CD4-positive, alpha-beta T cell treated with Interferon gamma for 1 hour (primary cell): ENCODE data around the gene SMYD4.
"Not testable (repeated sequence)": the region's sequence is repeated elsewhere in the genome, so short reads cannot be mapped to it uniquely, and the experiment has no call there.

Experiments
- DNase-seq: peaks from one replicate; pipeline ENCODE4 v3.0.0-alpha.2; 2020

The SMYD4 gene

DNA sequence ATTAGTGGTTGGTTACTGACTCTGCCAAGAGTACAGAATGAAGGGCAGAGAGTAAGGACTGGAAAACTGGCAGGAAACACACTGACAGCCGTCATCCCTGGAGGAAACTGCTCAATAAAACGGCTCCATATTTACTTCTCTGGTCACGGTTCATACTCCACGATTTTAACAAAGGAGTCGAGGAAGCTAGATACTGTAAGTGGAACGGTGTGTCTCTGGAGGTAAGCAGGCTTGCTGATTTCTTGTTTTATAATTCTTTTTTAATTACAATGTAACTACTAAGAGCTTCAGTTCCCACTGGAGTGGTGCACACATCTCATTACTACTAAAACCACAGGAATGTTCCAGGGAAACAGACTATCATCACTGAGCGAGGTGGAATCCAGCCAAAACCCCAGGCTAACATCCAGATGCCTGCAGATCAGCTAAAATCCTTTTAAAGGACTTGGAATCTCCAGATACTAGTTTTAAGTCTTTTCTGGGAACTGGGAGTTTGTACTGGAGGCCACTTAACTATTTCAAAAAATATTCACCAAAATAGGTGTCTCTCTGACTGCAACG lies 50.1 kb downstream of the SMYD4 start:
- DNase-seq = no peak

DNA sequence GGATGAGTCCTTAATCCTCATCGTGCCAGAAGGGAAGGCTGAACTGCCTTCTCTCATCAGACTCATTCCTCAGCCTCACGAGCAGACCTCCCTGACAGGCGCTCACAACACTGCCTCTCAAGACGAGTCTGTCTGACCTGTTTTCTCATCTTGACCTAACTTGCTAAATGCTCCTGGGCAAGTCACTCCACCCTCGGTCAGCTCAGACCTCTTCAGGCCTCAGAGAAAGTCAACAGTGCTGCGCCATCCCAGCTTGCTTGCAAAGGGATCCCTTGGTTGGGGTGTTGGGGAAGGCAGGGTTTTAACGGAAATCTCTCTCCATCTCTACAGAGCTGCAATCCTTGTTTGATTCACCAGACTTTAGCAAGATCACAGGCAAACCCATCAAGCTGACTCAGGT lies 52.8 kb downstream of the SMYD4 start:
- DNase-seq = no peak

DNA sequence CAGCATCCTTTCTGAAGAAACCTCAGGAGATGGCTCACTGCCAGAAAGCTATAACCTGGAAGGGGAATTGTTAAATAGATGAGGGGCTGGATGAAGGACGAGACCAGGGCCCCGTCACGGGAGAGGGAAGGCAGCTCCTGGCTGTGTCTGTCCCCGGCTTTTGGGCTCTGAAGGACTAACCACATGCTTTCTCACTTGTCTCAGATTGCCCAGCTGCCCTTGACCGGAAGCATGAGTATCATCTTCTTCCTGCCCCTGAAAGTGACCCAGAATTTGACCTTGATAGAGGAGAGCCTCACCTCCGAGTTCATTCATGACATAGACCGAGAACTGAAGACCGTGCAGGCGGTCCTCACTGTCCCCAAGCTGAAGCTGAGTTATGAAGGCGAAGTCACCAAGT lies 53.4 kb downstream of the SMYD4 start:
- DNase-seq = no peak

DNA sequence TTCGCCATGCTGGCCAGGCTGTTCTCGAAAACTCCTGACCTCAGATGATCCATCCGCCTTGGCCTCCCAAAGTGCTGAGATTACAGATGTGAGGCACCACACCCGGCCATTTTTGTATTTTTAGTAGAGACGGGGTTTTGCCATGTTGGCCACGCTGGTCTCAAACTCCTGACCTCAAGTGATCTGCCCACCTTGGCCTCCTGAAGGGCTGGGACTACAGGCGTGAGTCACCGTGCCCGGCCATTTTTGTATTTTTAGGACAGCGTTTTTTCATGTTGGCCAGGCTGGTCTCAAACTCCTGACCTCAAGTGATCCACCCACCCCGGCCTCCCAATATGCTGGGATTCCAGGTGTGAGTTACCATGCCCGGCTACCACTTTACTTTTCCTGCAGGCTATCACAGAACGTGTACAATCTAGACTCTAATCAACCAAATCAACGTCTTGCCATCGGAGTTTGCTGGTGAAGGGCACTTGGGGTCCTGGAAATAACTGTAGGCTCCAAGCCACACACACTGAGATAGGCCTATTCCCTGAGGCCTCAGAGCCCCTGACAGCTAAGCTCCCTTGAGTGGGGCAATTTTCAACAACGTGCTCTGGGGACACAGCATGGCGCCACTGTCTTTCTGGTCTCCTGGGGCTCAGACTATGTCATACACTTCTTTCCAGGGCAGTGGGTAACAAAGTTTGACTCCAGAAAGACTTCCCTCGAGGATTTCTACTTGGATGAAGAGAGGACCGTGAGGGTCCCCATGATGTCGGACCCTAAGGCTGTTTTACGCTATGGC lies 55.1 kb downstream of the SMYD4 start:
- DNase-seq = no peak

DNA sequence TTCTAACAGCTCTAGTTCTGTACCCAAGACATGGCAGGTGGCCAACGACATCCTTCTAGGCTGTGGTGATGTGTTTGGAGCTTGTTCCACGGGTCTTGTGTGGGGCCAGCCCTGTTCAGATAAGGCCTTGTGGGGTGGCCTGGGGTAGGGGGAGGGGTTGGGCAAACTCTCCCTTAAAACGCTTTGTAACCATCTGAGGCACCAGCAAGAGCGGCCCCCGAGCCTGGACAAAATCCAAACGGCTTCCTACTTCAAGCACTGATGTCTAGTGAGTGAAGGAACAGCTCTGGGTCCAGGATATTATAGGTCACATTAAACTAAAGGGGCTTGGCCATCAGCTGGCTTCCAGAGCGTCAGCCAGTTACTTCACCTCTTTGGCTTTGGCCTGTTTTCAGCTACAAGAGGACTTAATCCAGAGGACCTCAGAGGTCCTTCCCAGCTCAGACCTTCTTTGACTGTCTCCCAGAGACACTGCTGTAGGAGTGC lies 56.0 kb downstream of the SMYD4 start:
- DNase-seq = no peak

DNA sequence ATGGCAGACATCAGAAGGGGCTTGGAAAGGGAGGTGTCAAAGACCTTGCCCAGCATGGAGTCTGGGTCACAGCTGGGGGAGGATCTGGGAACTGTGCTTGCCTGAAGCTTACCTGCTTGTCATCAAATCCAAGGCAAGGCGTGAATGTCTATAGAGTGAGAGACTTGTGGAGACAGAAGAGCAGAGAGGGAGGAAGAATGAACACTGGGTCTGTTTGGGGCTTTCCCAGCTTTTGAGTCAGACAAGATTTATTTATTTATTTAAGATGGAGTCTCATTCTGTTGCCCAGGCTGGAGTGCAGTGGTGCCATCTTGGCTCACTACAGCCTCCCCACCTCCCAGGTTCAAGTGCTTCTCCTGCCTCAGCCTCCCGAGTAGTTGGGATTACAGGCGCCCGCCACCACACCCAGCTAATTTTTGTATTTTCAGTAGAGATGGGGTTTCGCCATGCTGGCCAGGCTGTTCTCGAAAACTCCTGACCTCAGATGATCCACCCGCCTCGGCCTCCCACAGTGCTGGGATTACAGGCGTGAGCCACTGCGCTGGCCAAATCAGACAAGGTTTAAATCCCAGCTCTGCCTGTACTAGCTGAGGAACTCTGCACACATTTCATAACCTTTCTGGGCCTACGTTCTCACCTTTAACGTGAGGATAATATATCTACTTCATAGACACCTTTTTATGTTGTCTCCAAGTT lies 56.6 kb downstream of the SMYD4 start:
- DNase-seq = not testable (repeated sequence)

DNA sequence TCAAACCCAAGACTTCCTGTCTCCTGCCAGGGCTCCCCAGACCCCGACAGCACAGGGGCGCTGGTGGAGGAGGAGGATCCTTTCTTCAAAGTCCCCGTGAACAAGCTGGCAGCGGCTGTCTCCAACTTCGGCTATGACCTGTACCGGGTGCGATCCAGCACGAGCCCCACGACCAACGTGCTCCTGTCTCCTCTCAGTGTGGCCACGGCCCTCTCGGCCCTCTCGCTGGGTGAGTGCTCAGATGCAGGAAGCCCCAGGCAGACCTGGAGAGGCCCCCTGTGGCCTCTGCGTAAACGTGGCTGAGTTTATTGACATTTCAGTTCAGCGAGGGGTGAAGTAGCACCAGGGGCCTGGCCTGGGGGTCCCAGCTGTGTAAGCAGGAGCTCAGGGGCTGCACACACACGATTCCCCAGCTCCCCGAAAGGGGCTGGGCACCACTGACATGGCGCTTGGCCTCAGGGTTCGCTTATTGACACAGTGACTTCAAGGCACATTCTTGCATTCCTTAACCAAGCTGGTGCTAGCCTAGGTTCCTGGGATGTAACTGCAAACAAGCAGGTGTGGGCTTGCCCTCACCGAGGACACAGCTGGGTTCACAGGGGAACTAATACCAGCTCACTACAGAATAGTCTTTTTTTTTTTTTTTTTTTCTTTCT lies 59.8 kb downstream of the SMYD4 start:
- DNase-seq = no peak

DNA sequence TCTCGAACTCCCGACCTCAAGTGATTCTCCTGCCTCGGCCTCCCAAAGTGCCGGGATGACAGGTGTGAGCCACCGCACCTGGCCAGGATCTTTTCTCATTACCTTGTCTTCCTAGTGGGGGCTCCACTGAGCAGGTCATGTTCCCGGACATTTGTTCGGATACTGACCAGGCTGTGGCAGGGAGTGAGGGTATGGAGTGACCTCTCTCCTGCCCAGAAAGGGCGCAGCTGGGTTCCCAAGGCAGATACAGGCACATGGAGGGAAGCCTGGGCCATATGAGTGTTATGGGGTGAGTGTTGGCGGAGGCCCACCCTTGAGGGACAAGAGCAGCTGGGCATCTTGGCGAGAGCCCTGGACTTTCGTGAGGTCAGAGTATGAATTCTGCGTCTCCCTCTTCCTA lies 62.3 kb downstream of the SMYD4 start:
- no peak for DNase-seq

DNA sequence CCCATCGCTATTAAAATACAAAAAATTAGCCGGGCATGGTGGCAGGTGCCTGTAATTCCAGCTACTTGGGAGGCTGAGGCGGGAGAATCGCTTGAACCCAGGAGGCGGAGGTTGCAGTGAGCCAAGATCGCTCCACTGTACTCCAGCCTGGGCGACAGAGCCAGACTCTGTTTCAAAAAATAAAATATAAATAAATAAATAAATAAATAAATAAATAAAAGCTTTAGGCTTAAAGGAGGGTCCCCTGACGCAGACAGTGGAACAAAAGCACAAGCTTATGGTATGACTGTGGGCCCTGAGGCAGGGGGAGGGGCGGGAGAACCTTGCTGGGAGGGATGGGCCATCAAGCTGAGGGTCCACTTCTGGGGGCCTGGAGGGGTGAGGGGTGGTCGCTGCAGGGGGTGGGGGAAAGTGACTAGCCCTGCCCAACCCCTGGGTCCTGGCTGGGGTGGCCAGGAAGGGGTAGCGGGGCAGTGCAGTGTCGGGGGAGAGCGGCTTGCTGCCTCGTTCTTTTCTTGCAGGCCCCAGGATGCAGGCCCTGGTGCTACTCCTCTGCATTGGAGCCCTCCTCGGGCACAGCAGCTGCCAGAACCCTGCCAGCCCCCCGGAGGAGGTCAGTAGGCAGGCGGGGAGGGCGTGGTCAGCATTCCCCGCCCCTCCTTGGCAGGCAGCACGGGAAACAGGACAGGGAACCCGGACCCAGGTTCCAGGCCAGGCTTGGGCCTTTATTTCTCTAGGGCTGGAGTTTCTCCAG lies 63.1 kb downstream of the SMYD4 start:
- DNase-seq = no peak

DNA sequence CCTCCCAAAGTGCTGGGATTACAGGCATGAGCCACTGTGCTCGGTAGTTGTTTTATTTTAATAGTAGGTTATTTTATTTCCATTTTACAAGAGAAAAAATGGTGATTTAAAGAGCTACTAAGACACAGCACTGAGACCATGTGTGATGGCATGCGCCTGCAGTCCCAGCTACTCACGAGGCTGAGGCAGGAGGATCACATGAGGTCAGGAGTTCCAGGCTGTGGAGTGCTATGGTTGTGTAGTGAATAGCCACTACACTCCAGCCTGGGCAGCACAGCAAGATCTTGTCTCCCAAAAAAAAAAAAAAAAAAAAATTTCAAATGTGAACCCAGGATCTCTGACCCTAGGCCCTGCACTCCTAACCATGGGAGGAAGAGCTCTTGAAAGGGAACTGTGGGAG lies 64.1 kb downstream of the SMYD4 start:
- DNase-seq = no peak

DNA sequence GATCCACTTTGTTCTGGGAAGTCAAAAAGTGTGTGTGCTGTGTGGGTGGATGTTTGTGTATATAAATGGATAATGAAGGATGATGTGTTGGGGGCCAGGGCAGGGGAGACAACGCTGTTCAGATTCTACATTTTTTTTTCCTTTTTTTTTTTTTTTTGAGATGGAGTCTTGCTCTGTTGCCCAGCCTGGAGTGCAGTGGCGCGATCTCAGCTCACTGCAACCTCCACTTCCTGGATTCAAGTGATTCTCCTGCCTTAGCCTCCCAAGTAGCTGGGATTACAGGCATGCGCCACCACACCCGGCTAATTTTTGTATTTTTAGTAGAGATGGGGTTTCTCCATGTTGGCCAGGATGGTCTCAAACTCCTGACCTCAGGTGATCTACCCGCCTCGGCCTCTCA lies 65.0 kb downstream of the SMYD4 start:
- not testable (repeated sequence) for DNase-seq

DNA sequence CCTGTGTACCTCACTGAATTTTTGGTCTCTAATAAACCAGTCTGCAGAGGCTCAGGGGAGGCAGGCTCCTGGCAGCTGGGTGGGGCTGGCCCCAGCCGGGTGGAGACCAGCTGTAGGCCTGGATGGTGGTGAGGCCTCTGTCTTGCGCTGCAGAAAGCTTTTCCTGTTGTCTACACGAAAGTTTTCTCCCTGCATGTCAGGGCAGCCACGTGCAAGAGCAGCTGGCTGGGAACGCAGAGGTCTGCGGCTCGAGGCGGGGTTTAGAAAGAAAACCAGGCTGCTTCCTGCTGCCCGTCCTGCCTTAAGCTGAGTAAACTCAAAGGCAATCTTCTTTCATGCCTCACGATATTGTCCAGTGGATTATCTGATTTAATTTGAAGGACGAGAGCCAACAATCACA lies 65.4 kb downstream of the SMYD4 start:
- peak; percentile 75 for DNase-seq

DNA sequence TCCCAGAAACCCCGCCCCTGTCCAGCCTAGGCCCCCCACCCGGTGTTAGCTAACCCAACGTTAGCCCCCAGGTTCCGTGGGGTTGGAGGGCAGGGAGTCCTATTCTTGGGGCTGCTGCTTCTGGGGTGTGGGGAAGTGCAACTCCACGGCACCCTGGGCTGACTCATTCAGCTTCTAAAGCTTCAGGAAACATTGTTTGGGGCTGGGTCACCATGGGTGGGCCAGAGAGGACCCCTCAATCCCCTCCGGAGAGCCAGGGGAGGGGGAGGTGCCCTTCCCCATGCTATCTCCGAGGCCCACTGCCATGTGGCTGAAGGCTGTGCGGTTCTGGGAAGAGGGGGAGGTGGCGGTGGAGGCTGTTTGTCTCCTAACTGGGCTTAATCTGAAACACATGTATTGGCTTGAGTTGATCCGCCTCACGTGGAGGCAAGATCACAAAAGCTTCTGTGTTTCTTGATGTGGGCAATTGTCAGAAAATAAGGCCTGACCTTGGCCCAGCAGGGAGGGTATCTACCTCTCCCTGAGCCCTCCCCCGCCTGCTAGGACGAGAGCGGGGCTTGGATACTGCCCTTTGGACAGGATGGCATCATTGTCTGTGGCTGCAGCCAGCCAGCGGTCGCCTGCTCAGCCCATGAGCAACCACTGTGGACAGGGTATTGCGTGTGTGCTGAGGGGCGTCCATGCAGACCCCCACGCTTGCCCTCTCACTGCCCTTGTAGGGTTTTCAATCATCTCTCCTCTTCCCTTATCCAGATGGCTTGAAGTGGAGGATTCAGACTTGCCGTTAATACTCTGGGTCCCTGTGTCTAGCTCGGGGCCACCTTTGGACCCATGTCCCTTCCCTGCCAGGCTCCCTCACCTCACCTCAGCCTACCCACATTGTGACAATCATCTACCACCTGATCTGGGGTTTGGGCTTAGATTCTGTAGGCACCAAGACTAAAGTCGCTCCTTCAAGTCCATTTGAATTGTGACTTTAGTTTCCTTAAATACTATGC lies 66.5 kb downstream of the SMYD4 start:
- DNase-seq = peak; percentile 8

DNA sequence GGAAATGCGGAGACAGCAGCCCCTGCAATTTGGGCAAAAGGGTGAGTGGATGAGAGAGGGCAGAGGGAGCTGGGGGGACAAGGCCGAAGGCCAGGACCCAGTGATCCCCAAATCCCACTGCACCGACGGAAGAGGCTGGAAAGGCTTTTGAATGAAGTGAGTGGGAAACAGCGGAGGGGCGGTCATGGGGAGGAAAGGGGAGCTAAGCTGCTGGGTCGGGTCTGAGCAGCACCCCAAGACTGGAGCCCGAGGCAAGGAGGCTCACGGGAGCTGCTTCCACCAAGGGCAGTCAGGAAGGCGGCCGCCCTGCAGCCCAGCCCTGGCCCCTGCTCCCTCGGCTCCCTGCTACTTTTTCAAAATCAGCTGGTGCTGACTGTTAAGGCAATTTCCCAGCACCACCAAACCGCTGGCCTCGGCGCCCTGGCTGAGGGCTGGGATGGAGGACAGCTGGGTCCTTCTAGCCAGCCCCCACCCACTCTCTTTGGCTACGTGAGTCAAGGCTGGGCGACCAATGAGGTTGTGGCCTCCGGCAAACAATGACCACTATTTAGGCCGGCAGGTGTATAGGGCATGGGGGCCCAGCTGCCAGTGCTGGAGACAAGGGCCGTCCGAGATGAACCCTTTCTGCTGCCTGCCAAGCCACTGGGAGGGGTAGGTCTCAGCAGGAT lies 67.3 kb downstream of the SMYD4 start:
- DNase-seq = no peak

DNA sequence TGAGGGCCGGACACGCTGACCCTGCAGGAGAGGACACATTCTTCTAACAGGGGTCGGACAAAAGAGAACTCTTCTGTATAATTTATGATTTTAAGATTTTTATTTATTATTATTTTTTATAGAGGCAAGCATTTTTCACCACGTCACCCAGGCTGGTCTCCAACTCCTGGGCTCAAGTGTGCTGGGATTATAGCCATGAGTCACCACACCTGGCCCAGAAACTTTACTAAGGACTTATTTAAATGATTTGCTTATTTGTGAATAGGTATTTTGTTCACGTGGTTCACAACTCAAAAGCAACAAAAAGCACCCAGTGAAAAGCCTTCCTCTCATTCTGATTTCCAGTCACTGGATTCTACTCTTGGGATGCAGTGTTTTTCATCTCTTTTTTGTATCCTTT lies 70.2 kb downstream of the SMYD4 start:
- no peak for DNase-seq

DNA sequence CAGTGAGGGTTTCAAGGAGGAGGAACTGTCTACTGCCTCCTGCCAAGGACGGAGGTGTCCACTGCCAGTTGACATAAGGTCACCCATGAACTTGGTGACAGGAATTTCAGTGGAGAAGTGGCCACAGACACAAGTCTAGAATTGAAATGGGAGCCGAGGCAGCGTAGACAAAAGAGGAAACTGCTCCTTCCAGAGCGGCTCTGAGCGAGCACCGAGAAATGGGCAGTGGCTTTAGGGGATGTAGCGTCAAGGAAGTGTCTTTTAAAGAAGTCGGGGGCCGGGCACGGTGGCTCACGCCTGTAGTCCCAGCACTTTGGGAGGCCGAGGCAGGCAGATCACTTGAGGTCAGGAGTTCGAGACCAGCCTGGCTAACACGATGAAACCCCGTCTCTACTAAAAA lies 70.9 kb downstream of the SMYD4 start:
- peak; percentile 36 for DNase-seq

DNA sequence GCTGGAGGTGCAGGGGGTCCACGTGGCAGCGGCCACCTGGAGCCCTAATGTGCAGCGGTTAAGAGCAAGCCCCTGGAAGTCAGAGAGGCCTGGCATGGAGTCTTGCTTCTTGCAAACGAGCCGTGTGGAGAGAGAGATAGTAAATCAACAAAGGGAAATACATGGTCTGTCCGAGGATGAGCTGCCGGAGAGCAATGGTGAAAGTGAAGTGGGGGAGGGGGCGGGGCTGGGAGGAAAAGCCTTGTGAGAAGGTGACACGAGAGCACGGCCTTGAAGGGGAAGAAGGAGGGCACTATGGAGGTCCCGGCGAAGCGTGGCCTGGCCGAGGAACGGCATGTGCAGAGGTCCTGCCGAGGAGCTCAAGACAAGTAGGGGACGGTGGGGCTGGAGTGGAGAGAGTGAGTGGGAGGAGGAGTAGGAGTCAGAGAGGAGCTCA lies 73.9 kb downstream of the SMYD4 start:
- DNase-seq = no peak

DNA sequence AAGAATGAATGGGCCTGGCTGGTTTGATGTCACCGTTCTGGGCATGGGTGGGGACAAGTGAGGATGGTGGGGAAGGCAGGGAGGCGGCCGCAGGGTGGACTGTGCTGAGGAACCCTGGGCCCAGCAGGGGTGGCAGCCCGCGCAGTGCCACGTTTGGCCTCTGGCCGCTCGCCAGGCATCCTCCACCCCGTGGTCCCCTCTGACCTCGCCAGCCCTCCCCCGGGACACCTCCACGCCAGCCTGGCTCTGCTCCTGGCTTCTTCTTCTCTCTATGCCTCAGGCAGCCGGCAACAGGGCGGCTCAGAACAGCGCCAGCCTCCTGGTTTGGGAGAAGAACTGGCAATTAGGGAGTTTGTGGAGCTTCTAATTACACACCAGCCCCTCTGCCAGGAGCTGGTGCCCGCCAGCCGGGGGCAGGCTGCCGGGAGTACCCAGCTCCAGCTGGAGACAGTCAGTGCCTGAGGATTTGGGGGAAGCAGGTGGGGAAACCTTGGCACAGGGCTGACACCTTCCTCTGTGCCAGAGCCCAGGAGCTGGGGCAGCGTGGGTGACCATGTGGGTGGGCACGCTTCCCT lies 74.4 kb downstream of the SMYD4 start:
- no peak for DNase-seq

DNA sequence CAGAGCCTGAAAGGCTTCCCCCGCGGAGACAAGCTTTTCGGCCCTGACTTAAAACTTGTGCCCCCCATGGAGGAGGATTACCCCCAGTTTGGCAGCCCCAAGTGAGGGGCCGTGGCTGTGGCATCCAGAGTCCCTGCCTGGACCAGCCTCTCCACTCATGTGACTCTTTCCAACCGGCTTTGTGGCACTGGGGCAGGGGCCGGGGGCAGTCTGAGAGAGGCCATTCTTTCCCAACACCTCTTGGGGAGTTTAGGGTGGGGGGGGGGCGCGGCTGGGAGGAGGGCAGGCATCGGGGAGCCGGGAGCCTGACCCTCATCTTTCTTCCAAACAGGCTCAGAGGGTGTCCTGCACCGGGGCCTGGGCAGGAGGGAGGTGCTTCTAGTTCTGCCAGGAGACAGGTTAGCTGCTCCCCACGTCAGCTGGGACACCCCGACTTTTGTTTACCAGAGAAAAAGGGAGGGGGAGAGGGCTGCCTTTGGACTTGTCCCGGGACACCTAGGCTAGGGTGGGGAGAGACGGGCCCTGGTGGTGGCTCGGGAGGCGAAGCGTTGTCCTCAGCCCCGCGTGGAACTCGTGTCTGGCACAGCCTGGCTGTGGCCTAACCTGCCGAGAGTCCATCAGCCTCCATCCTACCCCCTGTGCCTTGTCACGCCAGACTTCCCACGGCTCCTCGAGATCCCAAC lies 75.1 kb downstream of the SMYD4 start:
- no peak for DNase-seq
